H9 (cell line): ENCODE data around the gene NHLH1. TPM values are rescaled to one million over a fixed set of nuclear protein-coding genes. Genes with fewer than 3 reads are reported as not detected.

Experiments used
- DNase-seq: peaks from one replicate; pipeline ENCODE4 v3.0.0-alpha.2; 2017
- H2AFZ ChIP-seq: one replicate; pipeline ENCODE4 v1.6.1; 2013; ENCODE audit warnings: mild to moderate bottlenecking, low read length, control low read depth, moderate library complexity
- H2AK5ac ChIP-seq: 2 replicates; pipeline ENCODE4 v1.6.1; 2013; ENCODE audit warnings: low read length, control low read depth, mixed read lengths; ENCODE audit not compliant: insufficient read length
- H2BK120ac ChIP-seq: one replicate; pipeline ENCODE4 v1.6.1; 2013; ENCODE audit warnings: low read depth, mild to moderate bottlenecking, low read length, control low read depth, inconsistent platforms; ENCODE audit not compliant: poor library complexity, severe bottlenecking
- H2BK12ac ChIP-seq: 2 replicates; pipeline ENCODE4 v1.6.1; 2013; ENCODE audit warnings: low read length, control low read depth, mixed read lengths, low read depth; ENCODE audit not compliant: insufficient read length
- H2BK15ac ChIP-seq: 2 replicates; pipeline ENCODE4 v1.6.1; 2013; ENCODE audit warnings: low read depth, low read length, control low read depth
- H2BK20ac ChIP-seq: one replicate; pipeline ENCODE4 v1.6.1; 2013; ENCODE audit warnings: low read depth, mild to moderate bottlenecking, low read length, control low read depth, inconsistent platforms; ENCODE audit not compliant: poor library complexity, severe bottlenecking
- H2BK5ac ChIP-seq: 2 replicates; pipeline ENCODE4 v1.6.1; 2013; ENCODE audit warnings: low read length, control low read depth, mixed read lengths; ENCODE audit not compliant: insufficient read length
- H3K14ac ChIP-seq: 2 replicates; pipeline ENCODE4 v1.6.1; 2013; ENCODE audit warnings: low read length, control low read depth; ENCODE audit not compliant: insufficient read depth
- H3K18ac ChIP-seq: 2 replicates; pipeline ENCODE4 v1.6.1; 2013; ENCODE audit warnings: low read depth, mild to moderate bottlenecking, mixed read lengths, low read length, control low read depth; ENCODE audit not compliant: insufficient read length
- H3K23ac ChIP-seq: 2 replicates; pipeline ENCODE4 v1.6.1; 2013; ENCODE audit warnings: low read length, control low read depth, mixed read lengths, low read depth; ENCODE audit not compliant: insufficient read length
- H3K23me2 ChIP-seq: 2 replicates; pipeline ENCODE4 v1.6.1; 2013; ENCODE audit warnings: low read depth, mild to moderate bottlenecking, mixed read lengths, low read length, control low read depth; ENCODE audit not compliant: insufficient read length, poor library complexity, severe bottlenecking
- H3K27ac ChIP-seq: 2 replicates; pipeline ENCODE4 v1.5.1; 2013; ENCODE audit warnings: low read length, control low read depth, mixed read lengths, low read depth; ENCODE audit not compliant: insufficient read length
- H3K27me3 ChIP-seq: 2 replicates; pipeline ENCODE4 v1.6.1; 2013; ENCODE audit warnings: low read length, control low read depth, inconsistent platforms; ENCODE audit not compliant: insufficient read depth
- H3K4ac ChIP-seq: 2 replicates; pipeline ENCODE4 v1.6.1; 2013; ENCODE audit warnings: low read depth, mild to moderate bottlenecking, control low read depth, inconsistent platforms, low read length, moderate library complexity
- H3K4me1 ChIP-seq: 2 replicates; pipeline ENCODE4 v1.6.1; 2013; ENCODE audit warnings: low read length, control low read depth, inconsistent platforms; ENCODE audit not compliant: insufficient read depth
- H3K4me2 ChIP-seq: 2 replicates; pipeline ENCODE4 v1.6.1; 2013; ENCODE audit warnings: low read length, control low read depth, mixed read lengths; ENCODE audit not compliant: insufficient read length, insufficient read depth
- H3K56ac ChIP-seq: 2 replicates; pipeline ENCODE4 v1.6.1; 2013; ENCODE audit warnings: low read depth, mild to moderate bottlenecking, mixed read lengths, low read length, control low read depth; ENCODE audit not compliant: insufficient read length
- H3K79me1 ChIP-seq: 2 replicates; pipeline ENCODE4 v1.6.1; 2013; ENCODE audit warnings: low read depth, mild to moderate bottlenecking, moderate library complexity, low read length, control low read depth, inconsistent platforms; ENCODE audit not compliant: insufficient read depth, poor library complexity, severe bottlenecking
- H3K79me2 ChIP-seq: 2 replicates; pipeline ENCODE4 v1.6.1; 2013; ENCODE audit warnings: low read length, control low read depth, inconsistent platforms; ENCODE audit not compliant: insufficient read depth
- H3K9ac ChIP-seq: 2 replicates; pipeline ENCODE4 v1.6.1; 2013; ENCODE audit warnings: low read length, control low read depth, mixed read lengths; ENCODE audit not compliant: insufficient read length; ENCODE audit errors: extremely low read depth
- H3K9me3 ChIP-seq: one replicate; pipeline ENCODE4 v1.6.1; 2013; ENCODE audit warnings: low read depth, low read length, inconsistent platforms; ENCODE audit not compliant: control insufficient read depth
- H3T11ph ChIP-seq: one replicate; pipeline ENCODE4 v1.6.1; 2013; ENCODE audit warnings: mild to moderate bottlenecking, low read length, control low read depth, inconsistent platforms
- H4K20me1 ChIP-seq: one replicate; pipeline ENCODE4 v1.6.1; 2013; ENCODE audit not compliant: control insufficient read depth, insufficient read length, insufficient read depth
- H4K5ac ChIP-seq: 2 replicates; pipeline ENCODE4 v1.6.1; 2013; ENCODE audit warnings: low read depth, mild to moderate bottlenecking, mixed read lengths, low read length, control low read depth; ENCODE audit not compliant: insufficient read length
- H4K8ac ChIP-seq: replicated peaks from 2 replicates; pipeline ENCODE4 v1.6.1; 2013; ENCODE audit warnings: low read length, control low read depth, mixed read lengths, low read depth; ENCODE audit not compliant: insufficient read length
- H4K91ac ChIP-seq: 2 replicates; pipeline ENCODE4 v1.6.1; 2013; ENCODE audit warnings: low read depth, mild to moderate bottlenecking, moderate library complexity, mixed read lengths, low read length, control low read depth; ENCODE audit not compliant: insufficient read length
- H3K27ac Mint-ChIP-seq, 3 experiments: 2 replicates in 2 of 3; 3 replicates in 1 of 3; pipeline ENCODE4 v1.8.0; 2020 to 2021; ENCODE audit warnings: mixed read lengths in 3 of 3, mild to moderate bottlenecking in 1 of 3, moderate library complexity in 1 of 3
- H3K27me3 Mint-ChIP-seq: 2 replicates; pipeline ENCODE4 v1.8.0; 2021; ENCODE audit warnings: low read depth, mild to moderate bottlenecking, moderate library complexity, mixed read lengths
- H3K36me3 Mint-ChIP-seq, 3 experiments: 2 replicates in 2 of 3; 3 replicates in 1 of 3; pipeline ENCODE4 v1.8.0; 2020 to 2021; ENCODE audit warnings: low read depth in 3 of 3, mixed read lengths in 3 of 3; ENCODE audit not compliant: insufficient read depth in 1 of 3
- H3K4me1 Mint-ChIP-seq, 2 experiments: 2 replicates each; pipeline ENCODE4 v1.8.0; 2020; ENCODE audit warnings: mixed read lengths in 2 of 2
- H3K4me3 Mint-ChIP-seq, 2 experiments: 2 replicates in 1 of 2; 3 replicates in 1 of 2; pipeline ENCODE4 v1.8.0; 2020 to 2021; ENCODE audit warnings: mild to moderate bottlenecking in 2 of 2, mixed read lengths in 2 of 2, moderate library complexity in 1 of 2
- H3K9me3 Mint-ChIP-seq, 2 experiments: 2 replicates in 1 of 2; 3 replicates in 1 of 2; pipeline ENCODE4 v1.8.0; 2020; ENCODE audit warnings: mild to moderate bottlenecking in 2 of 2, mixed read lengths in 2 of 2, moderate library complexity in 1 of 2
- CTCF ChIP-seq: fragments of 200-600 bp; sonication (generic); conservative IDR thresholded peaks from 3 replicates; pipeline ENCODE4 v1.8.0; 2021; ENCODE audit warnings: antibody characterized with exemption, mild to moderate bottlenecking
- WGBS: extraction: QIAGEN DNeasy Blood & Tissue Kit; methylation state at CpG from one replicate; pipeline ENCODE4 v1.1.7; 2013; ENCODE audit warnings: missing lambda C conversion rate, low lambda C conversion rate, mixed read lengths; ENCODE audit not compliant: insufficient read length; ENCODE audit errors: extremely low coverage; 5-methylcytosine and 5-hydroxymethylcytosine counted together
- total RNA-seq: library from RNA; stranded (reverse); gene quantifications from 2 replicates; pipeline ENCODE4 v1.2.1, GENCODE V29; 2021

Gene NHLH1
- total RNA-seq, 1 experiment from 2014 or later = 1.5 TPM

- peak overlapping the region in 1 of 3 experiments; percentile 72; a peak in 1 of 7 replicates for H3K27ac Mint-ChIP-seq
- peaks cover 26 to 52% of the 10 kb centered on the region in 2 experiments for H3K4me1 Mint-ChIP-seq
- Histone ChIP-seq H2AK5ac (no peak overlapping the region), H3K56ac (no peak overlapping the region), H3K79me1 (no peaks in the 10 kb centered on the region), H3K23ac (no peak overlapping the region), H3K18ac (no peak overlapping the region), H4K91ac (no peak overlapping the region), H2BK5ac (no peak overlapping the region), H3K4me1 (no peaks in the 10 kb centered on the region), H3K9ac (no peak overlapping the region), H4K20me1 (no peaks in the 10 kb centered on the region), H3K9me3 (no peaks in the 10 kb centered on the region), H3K27ac (no peak overlapping the region), H3K4ac (no peak overlapping the region), H3K79me2 (no peaks in the 10 kb centered on the region), H2BK12ac (no peak overlapping the region), H4K5ac (no peak overlapping the region), H3K14ac (no peak overlapping the region; the same call in 1 of the 2 replicates), H2BK120ac (no peak overlapping the region), H3K4me2 (no peak overlapping the region), H2AFZ (no peak overlapping the region), H2BK15ac (no peak overlapping the region), H3K23me2 (no peaks in the 10 kb centered on the region), H2BK20ac (no peak overlapping the region), H3K27me3 (no peaks in the 10 kb centered on the region), H3T11ph (no peak overlapping the region), H4K8ac (no peak overlapping the region)
- no CpG with 5 or more reads among the region's 4 CpGs for WGBS
- no peak overlapping the region for H3K4me3 Mint-ChIP-seq
- H3K9me3 Mint-ChIP-seq = no peaks in the 10 kb centered on the region
- peaks cover 4% of the 10 kb centered on the region; the same call in 1 of the 2 replicates for H3K27me3 Mint-ChIP-seq
- peaks cover 0 to 2% (median 0%) of the 10 kb centered on the region in 3 experiments; a peak in 1 of 7 replicates for H3K36me3 Mint-ChIP-seq
- DNase-seq = no peak
- TF ChIP-seq CTCF = no peak
Observed at GRCh38 chr1:160367934-160368923, 1.4 kb downstream of the NHLH1 start.
